Hepatic stellate cell (primary cell): Measurements from ENCODE around the gene BRD9.
"Not testable (repeated sequence)": the region's sequence is repeated elsewhere in the genome, so short reads cannot be mapped to it uniquely, and the experiment has no call there.

ENCODE experiments used
- DNase-seq: peaks from one replicate; pipeline ENCODE4 v3.0.0; 2011; ENCODE audit warnings: low spot score

BRD9 gene

DNA sequence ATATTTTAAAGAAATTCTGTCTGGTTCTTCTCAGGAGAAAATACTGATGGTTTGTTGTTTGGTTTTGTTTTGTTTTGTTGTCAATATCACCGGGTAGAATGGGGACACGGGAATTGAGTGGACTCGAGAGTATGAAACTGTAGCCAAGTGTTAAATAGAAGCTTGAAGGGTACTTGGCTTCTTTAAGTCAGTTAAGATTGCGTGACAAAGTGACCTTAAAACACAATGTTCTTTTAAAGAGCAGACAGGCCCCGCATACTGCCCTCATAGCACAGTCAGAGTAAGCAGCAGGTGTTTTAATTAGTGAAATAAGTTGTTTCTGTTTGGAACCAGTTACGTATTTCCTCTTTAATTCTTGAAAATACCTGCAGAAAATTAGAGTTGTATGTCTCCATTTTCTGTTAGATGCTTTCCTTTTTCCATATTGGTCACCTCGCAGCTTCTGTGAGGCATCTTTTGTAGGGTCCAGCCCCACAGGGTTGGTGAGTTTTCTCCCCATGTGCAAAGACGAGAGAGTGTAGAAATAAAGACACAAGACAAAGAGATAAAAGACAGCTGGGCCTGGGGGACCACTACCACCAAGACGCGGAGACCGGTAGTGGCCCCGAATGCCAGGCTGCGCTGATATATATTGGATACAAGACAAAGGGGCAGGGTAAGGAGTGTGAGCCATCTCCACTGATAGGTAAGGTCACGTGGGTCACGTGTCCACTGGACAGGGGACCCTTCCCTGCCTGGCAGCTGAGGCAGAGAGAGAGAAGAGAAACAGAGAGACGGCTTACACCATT is 9.7 kb upstream of the BRD9 start:
- no peak for DNase-seq

DNA sequence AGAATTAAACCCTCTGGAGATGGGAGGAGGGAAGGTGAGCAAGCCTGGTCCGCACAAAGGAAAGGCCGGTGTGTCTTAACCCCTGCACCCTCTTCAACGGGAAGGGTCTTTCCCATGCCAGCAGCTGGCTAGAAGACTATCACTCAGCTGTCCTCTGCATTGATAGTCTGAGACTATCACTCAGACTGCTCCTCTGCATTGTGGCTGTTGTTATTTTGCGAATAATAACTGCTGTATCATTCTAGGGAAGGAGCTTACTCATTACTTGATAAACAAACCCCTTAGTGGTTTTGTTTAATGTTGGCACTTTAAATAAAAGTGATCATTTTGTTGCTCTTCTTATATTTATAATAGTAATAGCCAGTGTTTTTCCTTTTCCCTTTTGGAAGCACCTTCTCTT is 8.2 kb upstream of the BRD9 start:
- no peak for DNase-seq

- DNase-seq, result no peak
These were observed 1.1 kb upstream of the BRD9 start for GRCh38 chr5:893711-894110.

DNA sequence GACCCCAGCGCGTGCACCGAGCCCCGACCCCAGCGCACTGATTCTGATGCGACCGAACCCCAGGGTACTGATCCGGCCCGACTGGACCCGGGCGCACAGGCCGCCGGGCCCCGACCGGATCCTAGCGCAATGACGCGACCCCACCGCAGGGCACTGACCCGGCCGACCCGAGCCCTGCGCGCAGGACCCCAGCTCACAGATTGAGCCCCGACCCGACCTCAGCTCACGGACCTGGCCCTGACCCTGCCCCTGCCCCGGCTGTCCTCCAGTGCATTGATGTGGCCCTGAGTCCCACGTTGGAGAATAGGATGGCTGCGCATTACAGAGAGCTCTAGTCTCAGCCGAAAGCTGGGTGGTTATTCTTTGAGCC is 521 bp upstream of the BRD9 start:
- DNase-seq, result no peak

GRCh38 chr5:891837-892393 is 686 bp downstream of the BRD9 start:
- DNase-seq, result peak; percentile 78

DNA sequence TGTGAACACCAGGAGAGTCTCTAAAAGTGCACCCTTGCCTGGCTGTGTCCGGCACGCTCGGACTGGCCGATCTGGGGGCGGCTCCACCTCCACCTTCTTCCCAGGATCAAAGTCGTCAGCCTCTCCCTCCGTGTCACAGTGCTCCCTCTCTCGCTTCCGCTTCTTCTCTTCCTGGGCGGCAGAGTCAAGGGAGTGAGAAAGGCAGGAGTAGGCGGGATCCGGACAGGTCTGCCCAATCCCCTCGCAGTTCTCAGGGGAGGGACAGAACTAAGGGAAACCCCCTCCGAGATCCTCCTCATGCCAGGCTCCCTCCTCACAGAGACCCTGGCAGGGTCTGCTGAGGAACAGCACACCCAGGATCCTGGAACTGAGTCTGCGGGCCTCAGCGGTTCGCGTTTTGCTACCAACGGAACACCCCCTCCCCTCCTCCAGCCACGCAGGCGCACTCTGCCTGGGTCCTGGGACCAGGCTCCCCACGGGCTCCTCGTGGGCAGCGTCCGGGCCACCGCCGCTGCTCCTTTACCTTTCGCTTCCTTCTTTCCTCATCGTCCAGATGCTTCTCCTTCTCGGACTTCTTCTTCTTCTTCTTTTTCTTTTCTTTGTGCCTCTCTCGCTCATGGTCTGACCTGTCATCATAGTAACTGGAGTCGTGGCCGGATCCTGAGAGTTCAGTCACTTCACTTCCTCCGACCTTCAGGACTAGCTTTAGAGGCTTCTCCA is 1.3 kb downstream of the BRD9 start:
- DNase-seq, result no peak

DNA sequence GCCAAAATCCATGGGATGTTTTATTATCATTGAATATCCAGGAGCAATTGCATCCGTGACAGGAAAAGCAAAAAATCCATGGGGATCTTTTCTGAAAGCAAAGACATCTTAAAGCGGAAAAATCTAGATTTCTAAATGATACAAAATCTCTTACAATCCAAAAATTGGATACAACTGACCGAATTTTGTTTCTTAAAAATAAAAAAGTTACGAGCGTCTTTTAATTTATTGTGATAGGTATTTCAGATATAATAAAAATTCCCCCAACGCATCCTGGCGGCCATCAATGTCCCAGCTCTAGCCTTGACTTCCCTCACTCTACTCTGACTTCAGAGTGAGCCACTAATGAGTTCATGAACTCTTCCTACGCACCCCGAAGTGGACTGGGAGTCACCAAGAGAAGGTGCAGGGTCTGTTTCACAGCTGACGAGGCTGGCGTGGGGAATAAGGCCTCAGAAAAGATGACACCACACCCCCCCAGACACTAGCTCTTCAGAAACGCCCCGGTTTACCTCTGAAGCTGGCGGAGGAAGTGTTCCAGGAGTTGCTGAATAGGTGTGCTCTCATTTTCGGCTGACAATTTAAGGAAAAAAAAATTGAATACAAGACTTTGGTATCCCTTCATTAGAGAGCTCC is 3.4 kb downstream of the BRD9 start:
- DNase-seq, result no peak

DNA sequence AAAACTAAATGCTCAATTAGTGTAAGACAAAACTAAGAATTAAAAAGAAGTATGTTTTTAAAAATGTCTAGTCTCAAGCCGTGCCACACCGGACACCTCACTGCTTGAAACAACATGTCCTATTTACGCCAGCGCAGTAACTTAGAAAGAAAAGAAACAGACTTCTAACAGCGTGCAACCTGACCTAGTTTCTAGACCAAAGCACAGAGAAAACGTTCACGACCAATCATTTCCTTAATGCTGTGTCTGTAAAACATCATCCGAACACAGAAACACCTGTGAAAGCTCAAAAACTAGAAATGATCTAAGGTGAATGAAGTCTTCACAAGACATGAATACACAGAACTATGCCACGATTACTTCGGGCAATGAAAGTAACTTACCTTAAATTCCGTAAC is 4.0 kb downstream of the BRD9 start:
- no peak for DNase-seq

- no peak for DNase-seq
These were observed 4.5 kb downstream of the BRD9 start for GRCh38 chr5:887947-888637.

- no peak for DNase-seq
These were observed 5.8 kb downstream of the BRD9 start for GRCh38 chr5:886716-887325.

DNA sequence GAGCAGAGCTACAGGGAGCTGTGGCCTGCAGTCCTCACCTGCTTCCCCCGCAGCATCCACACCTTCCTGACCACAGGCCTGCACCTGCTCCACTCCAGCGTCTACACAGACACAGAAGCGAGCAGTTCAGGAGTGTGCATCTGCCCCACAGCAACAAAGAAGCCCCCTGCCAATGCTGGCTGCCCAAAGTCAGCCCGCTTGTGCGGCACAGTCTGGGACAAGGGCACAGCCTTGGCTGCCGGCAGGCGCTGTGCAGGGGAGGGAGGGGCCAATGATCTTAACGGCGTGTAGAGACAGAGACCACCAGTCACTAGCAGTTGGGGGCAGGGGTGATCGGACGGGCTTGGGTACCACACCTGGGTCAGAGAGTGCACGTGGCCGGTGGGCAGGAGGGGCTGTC is 6.6 kb downstream of the BRD9 start:
- DNase-seq, result no peak

DNA sequence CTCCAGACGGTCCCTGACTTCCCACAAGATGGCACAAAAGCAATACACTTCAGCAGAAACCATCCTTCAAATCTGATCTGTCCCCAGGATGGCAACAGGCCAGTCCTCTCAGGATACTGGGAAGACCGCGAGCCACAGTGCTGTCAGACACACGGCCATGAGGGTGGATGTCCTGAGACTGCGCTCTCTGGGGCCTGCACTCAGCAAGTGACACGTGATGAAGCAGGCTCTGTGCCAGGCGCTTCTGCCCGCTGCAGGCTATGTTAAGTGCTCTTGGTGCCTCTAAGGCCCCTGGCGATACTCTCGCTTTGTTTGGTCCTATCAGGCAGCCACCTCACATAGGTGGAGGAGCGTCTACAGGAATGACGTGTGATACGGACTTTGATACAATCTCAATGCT is 7.1 kb downstream of the BRD9 start:
- DNase-seq, result no peak

- DNase-seq, result no peak
These were observed 7.5 kb downstream of the BRD9 start for GRCh38 chr5:885127-885442.

GRCh38 chr5:884345-885126 is 8.1 kb downstream of the BRD9 start:
- DNase-seq, result no peak

GRCh38 chr5:883475-884181 is 9.0 kb downstream of the BRD9 start:
- DNase-seq, result no peak

DNA sequence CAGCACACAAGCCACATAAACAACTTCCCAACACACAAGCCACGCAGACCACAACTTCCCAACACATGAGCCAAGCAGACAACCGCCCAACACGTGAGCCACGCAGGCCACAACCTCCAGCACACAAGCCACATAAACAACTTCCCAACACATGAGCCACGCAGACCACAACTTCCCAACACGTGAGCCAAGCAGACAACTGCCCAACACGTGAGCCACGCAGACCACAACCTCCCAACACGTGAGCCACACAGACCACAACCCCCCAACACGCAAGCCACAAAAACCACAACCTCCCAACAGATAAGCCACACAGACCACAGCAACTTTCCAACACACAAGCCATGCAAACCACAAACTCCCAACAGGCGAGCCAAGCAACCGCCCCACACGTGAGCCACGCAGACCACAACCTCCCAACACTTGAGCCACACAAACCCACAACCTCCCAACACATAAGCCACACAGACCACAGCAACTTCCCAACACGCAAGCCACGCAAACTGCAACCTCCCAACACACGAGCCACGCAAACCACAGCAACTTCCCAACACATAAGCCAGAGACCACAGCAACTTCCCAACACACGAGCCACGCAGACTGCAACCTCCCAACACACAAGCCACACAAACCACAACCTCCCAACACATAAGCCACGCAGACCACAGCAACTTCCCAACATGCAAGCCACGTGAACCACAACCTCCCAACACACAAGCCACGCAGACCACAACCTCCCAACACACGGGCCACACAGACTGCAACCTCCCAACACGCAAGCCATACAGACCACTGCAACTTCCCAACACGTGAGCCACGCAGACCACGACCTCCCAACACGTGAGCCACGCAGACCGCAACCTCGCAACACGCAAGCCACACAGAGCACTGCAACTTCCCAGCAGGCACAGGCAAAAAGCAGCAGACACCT is 10.1 kb downstream of the BRD9 start:
- no peak for DNase-seq

- DNase-seq, result no peak
These were observed 11.1 kb downstream of the BRD9 start for GRCh38 chr5:881551-881935.

GRCh38 chr5:880816-881550 is 11.6 kb downstream of the BRD9 start:
- DNase-seq, result no peak

DNA sequence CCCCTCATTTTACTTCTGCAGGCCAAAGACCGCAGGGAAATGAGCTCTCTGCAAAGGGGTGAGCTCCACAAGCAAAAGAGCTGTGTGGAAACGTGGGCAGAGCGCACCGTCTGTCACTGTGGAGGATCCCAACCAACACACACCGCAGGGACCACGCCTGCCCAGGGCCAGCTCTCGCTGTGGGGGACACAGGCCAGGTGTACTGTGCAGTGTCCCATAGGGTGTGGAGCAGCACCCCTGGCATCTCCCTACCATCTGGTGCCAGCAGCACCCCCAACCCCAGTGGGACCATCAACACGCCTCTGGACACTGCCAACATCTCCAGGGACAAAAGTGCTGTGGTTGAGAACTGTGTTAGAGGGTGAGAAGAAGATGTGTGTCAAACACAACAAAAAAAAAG is 13.9 kb downstream of the BRD9 start:
- DNase-seq, result not testable (repeated sequence)
